ENCODE data around the gene TNFSF18. TPM values are rescaled to one million over a fixed set of nuclear protein-coding genes. Genes with fewer than 3 reads are reported as not detected.

The TNFSF18 gene
- polyA plus RNA-seq, 1 donor from 2014 or later: not detected

DNA sequence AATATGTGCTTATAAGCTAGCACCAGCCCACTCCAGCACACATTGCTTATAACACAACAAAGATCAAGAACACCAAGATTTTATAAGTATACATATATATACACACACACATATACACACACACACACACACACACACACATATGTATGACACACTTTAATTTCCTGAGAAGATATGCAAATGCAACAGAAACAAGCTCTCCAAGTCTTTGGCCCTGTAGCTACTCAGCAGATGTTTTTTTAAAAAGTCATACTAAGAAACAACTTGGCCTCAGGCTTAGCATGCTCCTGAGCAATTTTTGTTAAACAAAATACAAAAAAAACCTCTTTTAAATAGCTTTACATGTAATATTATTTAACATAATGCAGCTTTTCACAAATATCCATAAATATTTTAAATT, 11.1 kb downstream of the TNFSF18 start:
- H4K20me1 ChIP-seq (ENCODE audit: insufficient read depth): no peaks in the 10 kb centered on the region
- no peak overlapping the region for H3K4me3 ChIP-seq (ENCODE audit: low read length)
- no peak overlapping the region for H2AFZ ChIP-seq (ENCODE audit: low read depth, low read length)
- H3K36me3 ChIP-seq (ENCODE audit: insufficient read depth, low read length): no peaks in the 10 kb centered on the region
- H3K9me3 ChIP-seq (ENCODE audit: low read length): no peaks in the 10 kb centered on the region
- no peak overlapping the region for H3K4me2 ChIP-seq (ENCODE audit: low read length)
- no peaks in the 10 kb centered on the region for H3K27me3 ChIP-seq (ENCODE audit: insufficient read depth, low read depth, low read length)
- H3K27ac ChIP-seq (ENCODE audit: low read length): no peak overlapping the region
- H3K9ac ChIP-seq (ENCODE audit: low read length): no peak overlapping the region
- H3K79me2 ChIP-seq (replicated peaks; ENCODE audit: insufficient read depth, low read length): no peaks in the 10 kb centered on the region
- H3F3A ChIP-seq (ENCODE audit: insufficient read depth, low read length, poor library complexity, severe bottlenecking): no peaks in the 10 kb centered on the region
- no peaks in the 10 kb centered on the region for H3K9me2 ChIP-seq (ENCODE audit: insufficient read depth, low read length)
- TF ChIP-seq POLR2AphosphoS5 (IDR thresholded peaks at IDR 0.05): no peak
- TF ChIP-seq EP300 (conservative IDR thresholded peaks at IDR 0.05; ENCODE audit: poor library complexity, severe bottlenecking): no peak
- no peak for TF ChIP-seq RAD21 (conservative IDR thresholded peaks at IDR 0.05)
- TF ChIP-seq MXI1 (conservative IDR thresholded peaks at IDR 0.05; ENCODE audit: poor library complexity, severe bottlenecking): no peak
- TF ChIP-seq SMC3 (conservative IDR thresholded peaks at IDR 0.05; ENCODE audit: poor library complexity): no peak
- TF ChIP-seq TAF1 (IDR thresholded peaks at IDR 0.05; ENCODE audit: low read depth): no peak
- TF ChIP-seq, protein P1, sequence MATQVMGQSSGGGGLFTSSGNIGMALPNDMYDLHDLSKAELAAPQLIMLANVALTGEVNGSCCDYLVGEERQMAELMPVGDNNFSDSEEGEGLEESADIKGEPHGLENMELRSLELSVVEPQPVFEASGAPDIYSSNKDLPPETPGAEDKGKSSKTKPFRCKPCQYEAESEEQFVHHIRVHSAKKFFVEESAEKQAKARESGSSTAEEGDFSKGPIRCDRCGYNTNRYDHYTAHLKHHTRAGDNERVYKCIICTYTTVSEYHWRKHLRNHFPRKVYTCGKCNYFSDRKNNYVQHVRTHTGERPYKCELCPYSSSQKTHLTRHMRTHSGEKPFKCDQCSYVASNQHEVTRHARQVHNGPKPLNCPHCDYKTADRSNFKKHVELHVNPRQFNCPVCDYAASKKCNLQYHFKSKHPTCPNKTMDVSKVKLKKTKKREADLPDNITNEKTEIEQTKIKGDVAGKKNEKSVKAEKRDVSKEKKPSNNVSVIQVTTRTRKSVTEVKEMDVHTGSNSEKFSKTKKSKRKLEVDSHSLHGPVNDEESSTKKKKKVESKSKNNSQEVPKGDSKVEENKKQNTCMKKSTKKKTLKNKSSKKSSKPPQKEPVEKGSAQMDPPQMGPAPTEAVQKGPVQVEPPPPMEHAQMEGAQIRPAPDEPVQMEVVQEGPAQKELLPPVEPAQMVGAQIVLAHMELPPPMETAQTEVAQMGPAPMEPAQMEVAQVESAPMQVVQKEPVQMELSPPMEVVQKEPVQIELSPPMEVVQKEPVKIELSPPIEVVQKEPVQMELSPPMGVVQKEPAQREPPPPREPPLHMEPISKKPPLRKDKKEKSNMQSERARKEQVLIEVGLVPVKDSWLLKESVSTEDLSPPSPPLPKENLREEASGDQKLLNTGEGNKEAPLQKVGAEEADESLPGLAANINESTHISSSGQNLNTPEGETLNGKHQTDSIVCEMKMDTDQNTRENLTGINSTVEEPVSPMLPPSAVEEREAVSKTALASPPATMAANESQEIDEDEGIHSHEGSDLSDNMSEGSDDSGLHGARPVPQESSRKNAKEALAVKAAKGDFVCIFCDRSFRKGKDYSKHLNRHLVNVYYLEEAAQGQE (IDR thresholded peaks at IDR 0.05; ENCODE audit: borderline replicate concordance): no peak
- TF ChIP-seq, protein P2, sequence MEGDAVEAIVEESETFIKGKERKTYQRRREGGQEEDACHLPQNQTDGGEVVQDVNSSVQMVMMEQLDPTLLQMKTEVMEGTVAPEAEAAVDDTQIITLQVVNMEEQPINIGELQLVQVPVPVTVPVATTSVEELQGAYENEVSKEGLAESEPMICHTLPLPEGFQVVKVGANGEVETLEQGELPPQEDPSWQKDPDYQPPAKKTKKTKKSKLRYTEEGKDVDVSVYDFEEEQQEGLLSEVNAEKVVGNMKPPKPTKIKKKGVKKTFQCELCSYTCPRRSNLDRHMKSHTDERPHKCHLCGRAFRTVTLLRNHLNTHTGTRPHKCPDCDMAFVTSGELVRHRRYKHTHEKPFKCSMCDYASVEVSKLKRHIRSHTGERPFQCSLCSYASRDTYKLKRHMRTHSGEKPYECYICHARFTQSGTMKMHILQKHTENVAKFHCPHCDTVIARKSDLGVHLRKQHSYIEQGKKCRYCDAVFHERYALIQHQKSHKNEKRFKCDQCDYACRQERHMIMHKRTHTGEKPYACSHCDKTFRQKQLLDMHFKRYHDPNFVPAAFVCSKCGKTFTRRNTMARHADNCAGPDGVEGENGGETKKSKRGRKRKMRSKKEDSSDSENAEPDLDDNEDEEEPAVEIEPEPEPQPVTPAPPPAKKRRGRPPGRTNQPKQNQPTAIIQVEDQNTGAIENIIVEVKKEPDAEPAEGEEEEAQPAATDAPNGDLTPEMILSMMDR (IDR thresholded peaks at IDR 0.05; ENCODE audit: poor library complexity, severe bottlenecking): no peak
- no peak for TF ChIP-seq EZH2 (IDR thresholded peaks at IDR 0.05; ENCODE audit: borderline replicate concordance, insufficient read depth, low read length, poor library complexity, severe bottlenecking)

DNA sequence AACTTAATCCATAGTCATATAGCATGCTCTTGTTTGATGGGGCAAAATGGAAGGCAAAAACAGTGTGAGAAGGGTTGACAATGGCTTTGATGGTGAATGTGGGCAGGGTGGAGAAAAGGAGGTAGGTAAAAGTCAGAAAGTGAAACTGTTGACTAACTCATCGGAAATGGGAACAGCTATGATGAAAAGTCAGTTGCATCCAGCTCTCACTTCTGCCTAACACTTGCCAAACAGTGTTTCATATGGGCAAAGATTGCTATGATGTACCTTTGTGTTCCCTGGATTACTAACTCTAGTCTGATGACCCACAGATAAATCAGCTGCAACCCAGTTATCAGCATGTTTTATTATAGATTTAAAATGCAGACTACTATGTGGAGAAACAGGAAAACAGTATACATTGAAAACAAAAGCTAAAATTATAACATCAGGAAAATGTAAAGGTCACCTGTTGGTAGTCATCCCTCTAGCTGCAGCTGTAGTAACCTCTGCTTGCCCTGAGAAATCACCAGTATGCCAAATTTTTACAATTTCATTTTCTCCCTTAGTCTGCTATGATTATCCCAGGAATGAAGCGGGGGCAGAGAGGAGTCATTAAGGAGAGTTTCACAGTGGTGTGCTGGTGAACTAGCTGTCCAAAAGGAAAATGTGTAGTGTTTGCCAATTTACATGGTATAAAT, 11.7 kb downstream of the TNFSF18 start:
- no peaks in the 10 kb centered on the region for H3K79me2 ChIP-seq (replicated peaks; ENCODE audit: insufficient read depth, low read length)
- H3K9me3 ChIP-seq (ENCODE audit: low read length): no peaks in the 10 kb centered on the region
- no peak overlapping the region for H3K4me2 ChIP-seq (ENCODE audit: low read length)
- no peaks in the 10 kb centered on the region for H3F3A ChIP-seq (ENCODE audit: insufficient read depth, low read length, poor library complexity, severe bottlenecking)
- no peaks in the 10 kb centered on the region for H3K9me2 ChIP-seq (ENCODE audit: insufficient read depth, low read length)
- no peaks in the 10 kb centered on the region for H4K20me1 ChIP-seq (ENCODE audit: insufficient read depth)
- H3K9ac ChIP-seq (ENCODE audit: low read length): no peak overlapping the region
- no peak overlapping the region for H3K4me3 ChIP-seq (ENCODE audit: low read length)
- H3K36me3 ChIP-seq (ENCODE audit: insufficient read depth, low read length): no peaks in the 10 kb centered on the region
- H2AFZ ChIP-seq (ENCODE audit: low read depth, low read length): no peak overlapping the region
- H3K27ac ChIP-seq (ENCODE audit: low read length): no peak overlapping the region
- TF ChIP-seq MXI1 (conservative IDR thresholded peaks at IDR 0.05; ENCODE audit: poor library complexity, severe bottlenecking) (no peak), SMC3 (conservative IDR thresholded peaks at IDR 0.05; ENCODE audit: poor library complexity) (no peak), POLR2AphosphoS5 (IDR thresholded peaks at IDR 0.05) (no peak), RAD21 (conservative IDR thresholded peaks at IDR 0.05) (no peak), EP300 (conservative IDR thresholded peaks at IDR 0.05; ENCODE audit: poor library complexity, severe bottlenecking) (no peak), EZH2 (IDR thresholded peaks at IDR 0.05; ENCODE audit: borderline replicate concordance, insufficient read depth, low read length, poor library complexity, severe bottlenecking) (no peak), TAF1 (IDR thresholded peaks at IDR 0.05; ENCODE audit: low read depth) (no peak)
- TF ChIP-seq, protein P2 (IDR thresholded peaks at IDR 0.05; ENCODE audit: poor library complexity, severe bottlenecking): no peak
- TF ChIP-seq, protein P1 (IDR thresholded peaks at IDR 0.05; ENCODE audit: borderline replicate concordance): no peak
- H3K27me3 ChIP-seq (ENCODE audit: insufficient read depth, low read depth, low read length): no peaks in the 10 kb centered on the region

All from neural cell (in vitro differentiated cells).